ENCODE results near the gene NRXN2. TPM values are rescaled to one million over a fixed set of nuclear protein-coding genes. Genes with fewer than 3 reads are reported as not detected.
A peak's percentile ranks its signal among the peaks of the same experiment; 100 is the strongest.
"Not testable (repeated sequence)": the region's sequence is repeated elsewhere in the genome, so short reads cannot be mapped to it uniquely, and the experiment has no call there.

Gene NRXN2
- total RNA-seq, 2 donors from 2014 or later, result 0.84 to 1.3 TPM

DNA sequence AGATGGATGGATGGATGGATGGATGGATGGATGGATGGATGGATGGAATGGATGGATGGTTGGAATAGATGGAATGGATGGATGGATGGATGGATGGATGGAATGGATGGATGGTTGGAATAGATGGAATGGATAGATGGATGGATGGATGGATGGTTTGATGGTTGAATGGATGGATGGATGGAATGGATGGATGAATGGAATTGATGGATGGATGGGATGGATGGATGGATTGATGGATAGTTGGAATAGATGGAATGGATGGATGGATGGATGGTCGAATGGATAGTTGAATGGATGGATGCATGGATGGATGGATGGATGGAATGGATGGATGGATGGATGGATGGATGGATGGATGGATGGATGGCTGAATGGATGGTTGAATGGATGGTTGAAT, 127.1 kb downstream of the NRXN2 start:
- not testable (repeated sequence) for ATAC-seq; H3K27ac Mint-ChIP-seq; H3K36me3 Mint-ChIP-seq; DNase-seq (ENCODE audit: low spot score in 2 of 2); H3K9me3 Mint-ChIP-seq

DNA sequence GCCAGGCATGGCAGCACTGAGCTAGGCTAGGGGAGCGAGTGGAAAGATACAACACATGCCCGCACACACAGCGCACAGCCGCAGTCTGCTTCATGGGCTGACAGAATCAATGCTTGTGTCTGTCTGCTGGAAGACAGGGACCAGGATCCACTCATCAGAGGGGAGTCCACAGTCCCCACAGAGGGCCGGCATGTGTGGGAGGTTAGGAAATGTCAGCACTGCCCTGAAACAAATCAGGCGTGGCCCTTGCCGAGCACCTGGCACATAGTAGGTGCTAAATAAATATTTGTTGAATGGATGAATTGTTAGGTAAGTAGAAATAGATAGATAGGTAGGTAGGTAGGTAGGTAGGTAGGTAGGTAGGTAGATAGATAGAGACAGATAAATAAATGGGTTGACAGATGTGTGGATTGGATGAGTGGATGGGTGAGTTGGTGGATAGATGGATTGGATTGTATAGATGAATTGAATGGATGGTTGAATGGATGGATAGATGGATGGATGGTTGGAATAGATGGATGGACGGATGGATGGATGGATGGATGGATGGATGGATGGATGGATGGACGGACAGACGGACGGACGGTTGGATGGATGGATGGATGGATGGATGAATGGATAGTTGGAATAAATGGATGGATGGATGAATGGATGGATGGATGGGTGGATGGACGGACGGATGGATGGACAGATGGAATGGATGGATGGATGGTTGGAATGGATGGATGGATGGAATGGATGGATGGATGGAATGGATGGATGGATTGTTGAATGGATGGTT, 128.6 kb downstream of the NRXN2 start:
- no peak for ATAC-seq
- peaks cover 0 to 2% of the 10 kb centered on the region in 2 donors for H3K9me3 Mint-ChIP-seq
- H3K27ac Mint-ChIP-seq, result no peak overlapping the region

DNA sequence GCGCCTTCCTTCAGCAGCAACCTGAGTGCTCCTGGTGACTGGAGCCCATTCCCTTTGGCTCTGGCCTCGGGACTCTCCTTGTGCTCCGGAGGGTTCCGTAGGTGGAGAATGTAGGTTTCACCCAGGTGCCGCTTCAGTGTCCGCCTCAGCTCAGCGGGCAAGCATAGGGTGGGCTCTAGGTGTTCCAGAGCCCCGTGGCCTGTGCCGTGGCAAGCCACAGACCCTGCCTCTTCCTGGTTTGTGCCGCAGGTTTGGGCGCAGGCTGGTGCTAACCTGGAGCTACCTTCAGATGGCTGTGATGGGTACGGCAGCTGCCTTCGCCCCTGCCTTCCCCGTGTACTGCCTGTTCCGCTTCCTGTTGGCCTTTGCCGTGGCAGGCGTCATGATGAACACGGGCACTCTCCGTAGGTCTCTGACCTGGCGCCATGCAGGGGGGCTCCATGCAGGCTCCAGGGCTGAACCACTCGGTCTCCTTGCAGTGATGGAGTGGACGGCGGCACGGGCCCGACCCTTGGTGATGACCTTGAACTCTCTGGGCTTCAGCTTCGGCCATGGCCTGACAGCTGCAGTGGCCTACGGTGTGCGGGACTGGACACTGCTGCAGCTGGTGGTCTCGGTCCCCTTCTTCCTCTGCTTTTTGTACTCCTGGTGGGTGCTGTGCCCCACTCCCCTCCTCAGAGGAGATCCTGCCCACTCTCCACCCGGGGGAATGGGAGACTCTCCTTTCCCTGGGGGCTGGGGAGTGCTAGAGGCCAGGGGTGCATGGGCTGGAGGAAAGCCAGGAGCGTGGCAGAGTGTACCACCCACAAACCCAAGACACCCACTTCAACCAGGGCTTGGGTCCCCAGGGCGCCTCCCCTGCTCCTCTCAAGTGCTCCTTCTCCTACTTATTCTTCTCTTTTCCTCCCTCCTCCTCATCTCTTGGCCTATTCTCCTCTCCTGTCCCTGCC, 129.6 kb downstream of the NRXN2 start:
- no peak overlapping the region for H3K27ac Mint-ChIP-seq
- peaks cover 0 to 8% of the 10 kb centered on the region in 2 donors for H3K9me3 Mint-ChIP-seq
- no peak for ATAC-seq
- H3K36me3 Mint-ChIP-seq, result peaks cover 0 to 8% of the 10 kb centered on the region in 2 donors
- DNase-seq (ENCODE audit: low spot score in 2 of 2), result no peak

More for the DNA sequence above, 128.6 kb downstream of the NRXN2 start:
- peaks cover 0 to 2% of the 10 kb centered on the region in 2 donors for H3K36me3 Mint-ChIP-seq
- no peak for DNase-seq (ENCODE audit: low spot score in 2 of 2)

DNA sequence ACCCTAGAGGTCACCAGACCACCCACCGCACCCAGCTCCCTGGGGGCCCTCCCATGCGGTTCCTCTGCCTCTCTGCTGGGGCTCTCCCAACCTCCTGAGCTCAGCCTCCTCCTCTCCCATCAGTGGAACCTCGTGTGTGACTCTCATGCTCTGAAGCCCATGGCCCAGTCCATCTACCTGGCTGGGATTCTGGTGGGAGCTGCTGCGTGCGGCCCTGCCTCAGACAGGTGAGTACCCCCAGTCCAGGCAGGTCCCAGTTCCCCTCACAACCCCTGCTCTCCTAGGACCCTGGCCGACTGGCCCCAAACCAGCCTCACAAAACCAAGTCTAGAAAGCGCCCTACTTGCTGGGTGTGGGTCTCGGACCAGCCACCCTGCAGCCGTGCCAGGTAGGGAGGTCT, 130.3 kb downstream of the NRXN2 start:
- Mint-ChIP-seq H3K9me3 (peaks cover 5 to 16% of the 10 kb centered on the region in 2 donors), H3K36me3 (peaks cover 0 to 15% of the 10 kb centered on the region in 2 donors), H3K27ac (no peak overlapping the region)
- ATAC-seq (no peak), DNase-seq (ENCODE audit: low spot score in 2 of 2) (no peak)

DNA sequence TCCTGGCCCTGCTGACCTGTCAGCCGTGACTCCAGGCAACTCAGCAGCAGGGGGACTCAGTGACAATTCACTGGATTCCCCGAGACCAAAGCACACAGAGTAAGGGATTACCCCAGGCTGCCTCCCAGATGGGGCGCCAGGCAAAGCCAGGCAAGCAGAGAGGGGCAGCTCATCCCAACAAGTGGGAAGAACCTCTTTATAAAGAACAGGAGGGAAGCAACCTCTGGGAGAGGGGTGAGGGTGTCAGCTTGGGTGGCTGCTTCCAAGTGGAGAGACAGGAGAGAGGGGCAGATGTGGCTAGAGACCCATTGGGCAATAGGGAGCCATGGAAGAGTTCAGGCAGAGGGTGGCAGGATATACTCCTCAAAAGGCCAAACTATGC, 130.8 kb downstream of the NRXN2 start:
- no peak for DNase-seq (ENCODE audit: low spot score in 2 of 2)
- Mint-ChIP-seq H3K36me3 (peaks cover 0 to 17% of the 10 kb centered on the region in 2 donors), H3K9me3 (peaks cover 6 to 18% of the 10 kb centered on the region in 2 donors), H3K27ac (no peak overlapping the region)
- ATAC-seq, result no peak

DNA sequence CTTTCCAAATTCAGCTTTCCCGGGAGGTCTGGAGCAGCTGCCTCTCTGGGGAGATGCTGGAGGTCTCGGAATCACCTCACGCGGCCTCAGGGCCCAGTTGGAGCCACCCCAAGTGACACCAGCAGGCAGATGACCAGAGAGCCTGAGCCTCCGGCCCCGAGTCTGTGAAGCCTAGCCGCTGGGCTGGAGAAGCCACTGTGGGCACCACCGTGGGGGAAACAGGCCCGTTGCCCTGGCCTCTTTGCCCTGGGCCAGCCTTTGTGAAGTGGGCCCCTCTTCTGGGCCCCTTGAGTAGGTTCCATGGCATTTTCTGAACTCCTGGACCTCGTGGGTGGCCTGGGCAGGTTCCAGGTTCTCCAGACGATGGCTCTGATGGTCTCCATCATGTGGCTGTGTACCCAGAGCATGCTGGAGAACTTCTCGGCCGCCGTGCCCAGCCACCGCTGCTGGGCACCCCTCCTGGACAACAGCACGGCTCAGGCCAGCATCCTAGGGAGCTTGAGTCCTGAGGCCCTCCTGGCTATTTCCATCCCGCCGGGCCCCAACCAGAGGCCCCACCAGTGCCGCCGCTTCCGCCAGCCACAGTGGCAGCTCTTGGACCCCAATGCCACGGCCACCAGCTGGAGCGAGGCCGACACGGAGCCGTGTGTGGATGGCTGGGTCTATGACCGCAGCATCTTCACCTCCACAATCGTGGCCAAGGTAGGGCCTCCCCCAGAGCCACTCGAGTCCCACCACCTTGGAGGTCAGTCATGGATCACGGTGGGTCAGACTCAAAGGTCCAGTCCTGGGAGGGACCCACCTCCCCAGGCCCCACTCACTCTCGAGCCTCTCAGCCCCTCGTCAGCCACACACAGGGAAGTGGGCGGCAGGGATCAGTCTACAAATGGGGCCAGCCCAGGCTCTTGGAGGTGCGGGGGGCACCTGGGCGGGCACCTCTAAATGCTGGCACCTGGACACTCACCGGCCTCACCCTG, 131.5 kb downstream of the NRXN2 start:
- Mint-ChIP-seq H3K9me3 (peaks cover 6 to 18% of the 10 kb centered on the region in 2 donors), H3K27ac (no peak overlapping the region), H3K36me3 (peaks cover 0 to 17% of the 10 kb centered on the region in 2 donors)
- no peak for ATAC-seq
- no peak for DNase-seq (ENCODE audit: low spot score in 2 of 2)

DNA sequence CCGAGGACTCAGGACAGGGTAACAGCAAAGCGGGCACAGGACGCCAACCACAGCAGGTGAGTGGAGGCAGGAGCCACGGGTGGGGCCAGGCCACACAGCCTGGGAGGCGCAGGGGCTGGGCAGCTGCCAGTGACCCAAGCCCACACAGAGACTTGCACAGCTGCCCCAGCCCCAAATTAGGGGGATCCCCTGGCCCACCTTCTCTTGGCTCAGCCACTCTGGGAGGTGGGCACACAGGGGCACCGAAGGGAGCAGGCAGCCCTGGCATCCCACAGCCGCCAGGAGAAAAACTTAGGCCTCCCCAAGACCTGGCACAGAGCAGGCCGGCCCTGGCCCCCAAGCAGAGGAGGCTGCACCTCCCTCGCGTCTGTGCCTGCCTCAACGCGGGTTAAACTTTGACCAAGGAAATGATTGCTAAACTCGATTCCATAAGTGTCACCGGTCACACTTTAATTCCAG, 132.2 kb downstream of the NRXN2 start, which contains the start of gene SLC22A12:
SLC22A12 (plus strand) TSS at position 458 of the 459 bp plus-strand sequence. CDS start 337 bp downstream, outside the sequence.
- H3K36me3 Mint-ChIP-seq, result peaks cover 0 to 17% of the 10 kb centered on the region in 2 donors
- no peak within 1 kb of the TSS for H3K27ac Mint-ChIP-seq
- ATAC-seq (no peak), DNase-seq (ENCODE audit: low spot score in 2 of 2) (no peak)
- H3K9me3 Mint-ChIP-seq, result peaks cover 6 to 18% of the 10 kb centered on the region in 2 donors

DNA sequence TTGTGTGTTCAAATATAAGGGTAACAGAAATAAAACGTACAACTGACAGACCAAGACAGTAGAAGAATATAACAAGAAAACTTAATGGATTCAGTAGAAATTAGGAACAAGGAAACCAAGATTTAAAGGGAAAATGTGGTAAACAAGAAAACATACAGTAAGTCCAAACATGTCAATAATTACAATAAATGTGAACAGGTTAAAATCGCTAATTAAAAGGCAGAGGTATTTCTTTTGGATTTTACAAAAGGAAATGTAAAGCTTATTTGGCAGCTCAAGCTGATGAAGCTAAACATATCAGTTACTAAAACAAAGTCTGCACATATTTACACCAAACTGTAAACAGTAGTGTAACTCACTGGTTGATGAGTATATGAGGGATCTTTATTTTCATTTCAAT, 134.3 kb downstream of the NRXN2 start:
- H3K27ac Mint-ChIP-seq, result no peak overlapping the region
- no peak for ATAC-seq

DNA sequence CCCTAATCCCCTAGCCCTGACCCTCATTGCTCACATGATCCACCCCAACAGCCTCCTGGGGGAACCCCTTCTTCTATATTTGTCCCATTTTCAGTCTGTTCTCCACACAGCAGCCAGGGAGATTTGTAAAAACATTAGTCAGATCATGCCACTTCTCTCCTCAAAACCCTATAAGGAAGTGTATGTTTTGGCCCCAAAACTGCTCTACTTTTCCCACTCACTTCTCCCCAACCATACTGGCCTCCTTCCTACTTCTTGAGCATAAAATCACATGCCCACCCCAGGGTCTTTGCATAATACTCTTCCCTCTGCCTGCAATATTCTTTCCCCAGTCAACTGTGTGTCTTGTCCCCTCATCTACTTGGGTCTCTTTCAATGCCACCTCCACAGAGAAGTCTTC, 136.6 kb downstream of the NRXN2 start:
- ATAC-seq (no peak), DNase-seq (ENCODE audit: low spot score in 2 of 2) (no peak)
- H3K27ac Mint-ChIP-seq, result no peak overlapping the region
- peaks cover 0 to 17% of the 10 kb centered on the region in 2 donors for H3K36me3 Mint-ChIP-seq
- peaks cover 6 to 18% of the 10 kb centered on the region in 2 donors for H3K9me3 Mint-ChIP-seq

More for the DNA sequence above, 134.3 kb downstream of the NRXN2 start:
- DNase-seq (ENCODE audit: low spot score in 2 of 2), result no peak
- Mint-ChIP-seq H3K9me3 (peaks cover 6 to 18% of the 10 kb centered on the region in 2 donors), H3K36me3 (peaks cover 0 to 17% of the 10 kb centered on the region in 2 donors)

DNA sequence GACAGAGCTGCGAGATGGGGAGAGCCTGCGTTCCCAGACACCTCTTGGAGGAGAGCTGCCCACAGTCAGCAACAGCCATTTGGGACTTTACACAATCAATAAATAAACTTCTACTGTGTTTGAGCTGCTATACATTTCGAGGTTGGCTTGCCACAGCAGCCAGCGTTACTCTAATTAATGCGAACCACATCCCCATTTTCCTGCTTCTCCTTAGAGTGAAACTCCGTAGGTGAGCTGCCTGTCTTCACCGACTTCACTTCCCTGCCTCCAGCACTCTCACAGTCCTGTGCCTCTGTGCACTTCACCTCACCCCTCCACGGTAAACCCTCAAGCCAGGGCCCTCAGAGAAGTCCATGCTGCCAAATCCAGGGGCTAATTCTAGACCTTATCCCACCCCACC, 137.8 kb downstream of the NRXN2 start:
- ATAC-seq (no peak), DNase-seq (ENCODE audit: low spot score in 2 of 2) (no peak)
- no peak overlapping the region for H3K27ac Mint-ChIP-seq
- H3K36me3 Mint-ChIP-seq, result peaks cover 0 to 17% of the 10 kb centered on the region in 2 donors
- peaks cover 6 to 18% of the 10 kb centered on the region in 2 donors for H3K9me3 Mint-ChIP-seq

DNA sequence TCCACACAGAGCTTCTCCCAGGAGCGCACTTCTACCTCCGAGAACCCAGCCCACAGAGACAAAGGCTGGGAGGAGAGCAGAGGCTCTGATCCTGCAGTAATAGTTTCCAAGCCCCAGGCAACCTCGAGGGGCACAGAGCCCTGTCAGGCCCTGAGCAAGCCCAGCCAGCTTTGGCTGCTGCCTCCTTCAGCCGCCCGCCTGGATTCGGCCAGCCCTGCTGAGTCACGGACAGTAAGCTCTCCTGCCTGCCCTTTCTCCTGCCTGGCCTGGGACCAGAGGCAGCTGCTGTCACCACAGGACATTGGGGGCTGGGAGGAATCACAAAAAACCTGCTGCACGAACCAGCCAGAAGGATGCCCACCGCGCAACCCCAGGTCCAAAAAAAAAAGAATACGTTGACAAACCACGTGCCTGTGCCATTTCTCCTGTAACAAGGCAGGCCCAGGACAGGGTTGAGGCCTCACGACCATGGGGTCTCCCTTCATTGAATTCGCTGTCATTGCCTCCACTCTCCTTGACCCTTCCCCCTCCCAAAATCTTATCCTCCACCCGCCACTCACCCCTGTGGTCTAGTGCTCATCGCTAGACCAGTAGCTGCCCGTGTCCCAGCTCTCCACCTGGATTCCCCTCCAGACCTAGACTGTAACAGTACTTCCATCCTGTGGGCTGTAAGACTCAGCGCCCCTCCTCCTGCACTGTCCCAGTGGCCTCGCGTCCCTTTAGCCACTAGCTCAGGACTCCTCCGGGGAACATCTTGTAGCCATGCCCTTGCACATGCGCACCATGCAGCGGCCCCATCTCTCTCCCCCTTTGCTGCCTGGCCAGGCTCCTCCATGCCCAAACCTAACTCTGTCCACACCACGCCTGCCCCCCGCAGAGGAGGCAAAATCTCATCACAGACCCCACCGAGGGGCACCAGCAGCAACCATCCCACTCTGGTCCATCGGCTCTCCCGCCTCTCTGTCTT, 139.4 kb downstream of the NRXN2 start:
- ATAC-seq, result no peak
- peaks cover 0 to 11% of the 10 kb centered on the region in 2 donors for H3K36me3 Mint-ChIP-seq
- H3K9me3 Mint-ChIP-seq, result peaks cover 6 to 11% of the 10 kb centered on the region in 2 donors

DNA sequence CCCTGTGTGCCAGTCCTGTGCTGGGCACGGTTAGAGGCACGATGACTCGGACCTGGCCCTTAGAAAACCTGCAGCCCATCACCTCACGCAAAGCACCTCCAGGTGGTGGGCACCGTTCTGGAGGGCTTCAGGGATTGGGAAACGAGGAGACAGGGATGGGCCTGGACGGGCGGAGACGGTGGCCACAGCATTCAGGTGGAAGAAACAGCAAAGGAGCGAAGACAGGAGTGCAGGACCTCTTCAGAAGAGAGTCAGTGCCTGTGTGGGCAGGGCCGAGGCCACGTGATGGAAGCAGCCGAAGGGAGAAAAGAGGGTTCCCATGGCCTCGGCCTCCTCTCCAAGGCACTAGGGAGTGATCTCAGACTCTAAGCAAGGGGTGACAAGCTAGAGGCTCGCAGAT, 140.1 kb downstream of the NRXN2 start:
- Mint-ChIP-seq H3K9me3 (peaks cover 3 to 4% of the 10 kb centered on the region in 2 donors), H3K27ac (no peak overlapping the region), H3K36me3 (peaks cover 0 to 4% of the 10 kb centered on the region in 2 donors)
- DNase-seq (ENCODE audit: low spot score in 2 of 2) (no peak), ATAC-seq (no peak)

More for the DNA sequence above, 139.4 kb downstream of the NRXN2 start:
- no peak overlapping the region for H3K27ac Mint-ChIP-seq
- DNase-seq (ENCODE audit: low spot score in 2 of 2), result no peak

DNA sequence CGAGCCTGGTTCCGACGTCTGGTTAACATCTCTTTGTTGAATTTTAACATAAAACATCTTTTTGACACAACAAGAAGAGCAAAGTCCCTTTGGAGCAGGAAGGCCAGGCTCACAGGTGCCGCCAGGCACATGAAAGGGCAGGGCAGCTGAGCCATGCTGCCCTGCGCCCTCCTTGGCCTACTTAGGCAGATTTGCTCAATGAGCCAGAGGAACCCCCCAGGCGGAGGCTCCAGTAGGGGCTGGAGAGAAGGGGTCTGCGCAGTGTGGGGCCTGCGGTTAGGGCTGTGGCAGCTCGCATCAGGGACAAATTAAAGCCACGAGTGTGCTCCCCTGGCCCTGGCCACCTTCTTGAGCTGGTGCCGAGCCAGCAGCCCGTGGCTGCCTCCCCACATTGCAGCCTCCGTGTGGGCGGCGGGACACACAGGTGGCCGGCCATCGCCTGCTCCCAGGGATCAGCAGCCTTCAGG, 141.9 kb downstream of the NRXN2 start:
- Mint-ChIP-seq H3K9me3 (no peaks in the 10 kb centered on the region), H3K27ac (no peak overlapping the region), H3K36me3 (no peaks in the 10 kb centered on the region)
- ATAC-seq (no peak), DNase-seq (ENCODE audit: low spot score in 2 of 2) (no peak)

DNA sequence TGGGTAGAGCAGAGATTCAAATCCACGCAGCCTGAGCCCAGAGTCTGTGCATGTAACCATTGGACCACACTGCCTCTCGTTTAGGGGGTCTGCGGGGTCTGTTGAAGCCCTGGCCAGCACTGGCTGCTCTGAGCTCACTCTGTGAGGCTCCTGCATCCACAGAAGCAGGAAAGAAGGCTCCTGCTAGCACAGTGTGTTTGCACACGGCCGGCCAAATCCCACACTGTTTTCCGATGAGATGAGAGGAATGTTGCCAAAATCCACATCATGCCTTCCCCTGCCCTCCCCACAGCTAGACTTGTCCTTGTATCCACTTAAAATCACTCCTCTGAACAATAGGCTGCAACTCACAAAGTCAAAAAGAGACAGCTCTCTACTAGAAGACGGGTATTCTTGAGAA, 142.6 kb downstream of the NRXN2 start:
- ATAC-seq (no peak), DNase-seq (ENCODE audit: low spot score in 2 of 2) (no peak)
- H3K36me3 Mint-ChIP-seq, result no peaks in the 10 kb centered on the region

DNA sequence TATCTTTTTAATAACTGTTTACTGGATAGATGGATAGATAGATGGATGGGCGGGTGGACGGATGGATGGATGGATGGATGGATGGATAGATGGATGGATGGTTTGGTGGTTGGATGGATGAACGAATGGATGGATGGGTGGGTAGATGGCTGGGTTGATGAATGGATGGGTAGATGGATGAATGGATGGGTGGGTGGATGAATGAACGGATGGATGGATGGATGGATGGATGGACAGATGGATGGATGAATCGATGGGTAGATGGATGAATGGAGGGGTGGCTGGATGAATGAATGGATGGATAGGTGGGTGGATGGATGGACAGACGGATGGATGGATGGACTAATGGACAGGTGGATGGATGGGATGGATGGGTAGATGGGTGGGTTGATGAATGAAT, 145.8 kb downstream of the NRXN2 start:
- ATAC-seq (no peak), DNase-seq (ENCODE audit: low spot score in 2 of 2) (no peak)
- Mint-ChIP-seq H3K27ac (peak overlapping the region; percentile 13 to 43), H3K9me3 (no peaks in the 10 kb centered on the region), H3K36me3 (no peaks in the 10 kb centered on the region)

More for the DNA sequence above, 142.6 kb downstream of the NRXN2 start:
- Mint-ChIP-seq H3K27ac (no peak overlapping the region), H3K9me3 (no peaks in the 10 kb centered on the region)
